Hematopoietic multipotent progenitor cell treated with erythropoietin and hydrocortisone succinate and interleukin-3 and kit ligand, for 17 days (in vitro differentiated cells): ENCODE measurements around the gene ZNF575.
"Not testable (repeated sequence)": the region's sequence is repeated elsewhere in the genome, so short reads cannot be mapped to it uniquely, and the experiment has no call there.

Experiments used
- DNase-seq: peaks from one replicate; pipeline ENCODE4 v3.0.0-alpha.2; 2015; ENCODE audit warnings: low spot score

The ZNF575 gene

DNA sequence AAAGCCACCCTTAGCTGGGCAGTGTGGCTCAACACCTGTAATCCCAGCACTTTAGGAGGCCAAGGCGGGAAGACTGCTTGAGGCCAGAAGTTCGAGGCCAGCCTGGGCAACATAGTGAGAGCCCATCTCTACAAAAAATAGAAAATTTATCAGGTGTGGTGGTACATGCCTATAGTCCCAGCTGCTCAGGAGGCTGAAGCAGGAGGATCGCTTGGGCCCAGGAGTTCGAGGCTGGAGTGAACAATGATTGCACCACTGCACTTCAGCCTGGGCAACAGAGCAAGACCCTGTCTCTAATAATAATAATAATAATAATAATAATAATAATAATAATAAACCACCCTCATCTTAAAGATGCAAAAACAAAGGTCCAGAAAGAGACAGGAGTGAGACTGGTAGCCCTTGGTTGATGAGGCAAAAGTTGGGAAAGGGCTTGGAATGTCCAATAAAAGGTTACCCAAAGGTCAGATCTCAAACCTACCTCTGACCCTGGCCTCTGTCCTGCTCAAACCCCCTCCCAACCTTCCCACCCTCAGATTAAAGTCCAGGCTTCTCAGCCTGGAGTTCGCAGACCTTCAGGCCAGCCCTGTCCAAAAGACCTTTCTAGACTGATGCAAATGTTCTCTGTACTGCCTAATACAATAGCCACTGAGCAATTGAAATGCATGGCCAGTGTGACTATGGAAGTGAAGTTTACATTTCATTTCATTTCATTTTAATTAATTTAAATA is 9.1 kb downstream of the ZNF575 start:
- no peak for DNase-seq

DNA sequence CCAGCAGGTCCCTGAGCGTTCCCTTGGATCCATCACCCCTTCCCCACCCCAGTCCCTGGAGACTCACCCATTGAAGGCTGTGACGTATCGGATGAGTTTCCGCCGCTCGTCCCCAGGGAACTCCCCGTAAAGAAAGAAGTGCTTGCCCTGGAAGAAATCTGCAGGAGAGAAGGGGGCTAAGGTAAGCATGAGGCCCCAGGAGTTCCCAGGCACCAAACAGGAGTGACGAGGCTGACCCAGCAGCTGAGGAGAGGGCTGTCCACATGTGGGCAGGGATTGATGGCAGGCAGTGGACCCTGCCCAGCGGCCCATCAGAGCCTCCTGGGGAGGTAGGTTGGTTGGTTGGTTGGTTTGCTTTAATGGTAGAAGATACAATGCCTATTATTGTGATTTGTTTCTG is 11.1 kb downstream of the ZNF575 start:
- DNase-seq: no peak

DNA sequence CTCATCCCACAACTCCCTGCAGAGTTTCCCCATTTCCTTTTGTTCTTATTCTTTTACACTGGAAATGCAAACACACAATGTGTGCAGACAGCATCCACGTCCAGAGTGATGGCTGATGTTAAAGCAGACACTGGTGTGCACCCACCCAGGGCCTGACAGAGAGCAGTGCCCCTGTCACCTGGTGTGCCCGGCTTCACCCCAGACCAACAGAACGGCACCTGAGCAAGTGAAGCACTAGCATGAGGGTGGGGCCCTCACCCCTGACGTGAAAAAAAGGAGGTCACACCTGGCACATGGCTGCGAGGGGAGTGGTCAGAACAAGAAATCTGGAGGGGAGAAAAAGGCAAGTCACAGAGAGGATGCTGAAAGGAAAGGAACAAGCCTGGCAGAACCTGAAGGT is 12.3 kb downstream of the ZNF575 start:
- DNase-seq: no peak

DNA sequence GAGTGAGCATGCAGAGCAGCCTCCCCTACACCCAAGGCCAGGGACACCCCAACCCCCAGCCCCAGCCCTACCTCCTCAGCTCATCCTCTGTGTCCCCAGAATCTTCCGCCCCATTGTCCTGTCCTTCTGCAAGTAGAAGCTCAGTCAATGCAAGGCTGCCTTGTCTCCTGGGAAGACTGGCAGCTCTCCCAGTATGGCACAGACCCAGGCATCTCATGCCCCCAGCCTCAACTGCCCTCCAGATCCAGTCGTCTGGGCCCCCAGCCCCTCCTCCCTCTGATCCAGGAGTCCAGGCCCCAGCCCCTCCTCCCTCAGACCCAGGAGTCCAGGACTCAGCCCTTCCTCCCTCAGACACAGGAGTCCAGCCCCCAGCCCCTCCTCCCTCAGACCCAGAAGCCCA is 13.0 kb downstream of the ZNF575 start:
- DNase-seq: no peak

DNA sequence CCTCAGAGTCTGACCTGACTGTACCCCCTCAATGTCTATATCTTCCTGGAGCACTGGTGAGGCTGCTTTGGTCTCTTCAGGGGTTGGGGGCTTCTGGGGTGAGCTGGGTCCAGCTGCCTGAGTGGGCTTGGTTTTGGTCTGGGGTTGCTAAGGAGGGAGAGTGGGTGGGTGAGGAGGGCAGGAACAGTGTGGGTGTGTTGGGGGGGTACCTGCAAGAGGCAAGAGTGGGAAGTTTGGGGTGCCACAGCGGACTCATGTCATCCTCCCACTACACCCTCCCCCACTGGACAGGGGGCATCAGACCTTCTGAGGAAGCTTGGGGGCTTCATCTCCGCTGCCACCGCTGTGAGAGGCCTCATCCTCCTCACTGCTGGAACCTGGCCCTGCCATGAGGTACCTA is 13.6 kb downstream of the ZNF575 start:
- no peak for DNase-seq

DNA sequence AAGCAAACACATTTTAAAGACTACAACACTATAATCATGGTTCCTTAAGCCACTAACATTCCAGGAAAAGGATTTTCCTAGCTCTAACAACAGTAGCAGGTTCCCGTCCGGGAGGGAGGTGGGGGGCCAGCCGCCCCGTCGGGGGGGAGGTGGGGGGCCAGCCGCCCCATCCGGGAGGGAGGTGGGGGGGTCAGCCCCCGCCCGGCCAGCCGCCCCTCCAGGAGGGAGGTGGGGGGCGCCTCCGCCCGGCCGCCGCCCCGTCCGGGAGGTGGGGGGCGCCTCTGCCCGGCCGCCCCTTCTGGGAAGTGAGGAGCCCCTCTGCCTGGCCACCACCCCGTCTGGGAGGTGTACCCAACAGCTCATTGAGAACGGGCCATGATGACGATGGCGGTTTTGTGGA is 14.9 kb downstream of the ZNF575 start:
- not testable (repeated sequence) for DNase-seq

DNA sequence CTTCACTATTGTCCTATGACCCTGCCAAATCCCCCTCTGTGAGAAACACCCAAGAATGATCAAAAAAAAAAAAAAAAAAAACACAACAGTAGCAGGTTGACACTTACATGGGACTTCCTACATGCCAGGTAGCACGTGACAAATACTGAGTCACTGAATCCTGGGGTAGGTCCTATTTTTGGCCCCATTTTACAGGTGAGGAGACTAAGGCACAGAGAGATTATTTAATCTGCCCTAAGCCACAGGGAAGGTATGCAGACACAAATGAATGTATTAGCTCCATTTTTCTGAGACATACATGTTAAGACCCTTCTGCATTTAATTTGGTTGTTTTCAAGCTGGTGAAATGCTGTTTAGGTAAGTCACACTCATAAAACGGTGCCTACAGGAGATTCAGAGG is 15.7 kb downstream of the ZNF575 start:
- no peak for DNase-seq

DNA sequence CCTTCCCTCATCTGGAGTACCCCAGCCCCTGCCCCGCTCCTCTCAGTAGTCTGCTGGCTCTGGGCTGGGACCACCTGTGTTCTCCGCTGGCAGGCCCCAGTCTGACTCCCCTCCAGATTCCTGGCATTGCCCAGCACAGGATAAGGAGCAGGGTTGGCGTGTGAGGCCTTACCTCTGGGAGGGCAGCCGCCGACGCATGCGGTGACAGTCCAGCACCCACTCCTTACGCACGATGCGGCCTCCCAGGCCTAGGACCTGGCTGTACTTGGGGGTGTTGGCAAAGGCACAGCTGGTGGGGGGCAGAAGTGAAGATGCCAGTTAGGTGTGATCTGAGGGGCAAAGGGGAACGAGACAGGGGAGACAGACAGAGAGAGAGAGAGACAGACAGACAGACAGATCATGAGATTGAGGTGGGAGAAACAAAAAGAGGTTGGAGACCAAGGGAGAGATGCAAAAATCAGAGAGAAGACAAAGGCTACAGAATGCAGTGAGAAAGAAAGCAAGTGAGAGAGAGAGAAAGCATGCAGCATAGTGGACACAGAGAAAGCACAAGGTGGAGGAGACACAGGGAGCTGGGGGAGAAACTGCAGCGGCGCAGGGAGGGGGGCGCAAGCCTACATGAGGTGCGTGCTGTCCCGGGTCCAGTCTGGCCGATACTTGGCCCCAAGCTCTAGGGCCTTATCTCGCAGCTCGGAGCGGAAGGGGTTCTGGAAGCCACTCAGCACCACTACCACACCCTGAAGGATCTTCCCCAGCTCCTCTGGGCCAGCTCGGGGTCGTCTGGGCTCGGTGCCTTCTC is 18.6 kb downstream of the ZNF575 start:
- no peak for DNase-seq

DNA sequence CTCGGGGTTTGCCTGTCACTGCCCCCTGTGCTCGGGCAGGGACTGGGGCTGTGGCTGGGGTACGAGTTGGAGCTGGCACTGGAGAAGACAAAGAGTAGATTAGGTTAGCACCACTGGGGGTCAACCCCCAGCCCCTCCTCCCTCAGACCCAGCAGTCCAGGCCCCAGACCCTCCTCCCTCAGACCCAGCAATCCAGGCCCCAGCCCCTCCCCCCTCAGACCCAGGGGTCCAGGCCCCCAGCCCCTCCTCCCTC is 19.1 kb downstream of the ZNF575 start:
- no peak for DNase-seq

DNA sequence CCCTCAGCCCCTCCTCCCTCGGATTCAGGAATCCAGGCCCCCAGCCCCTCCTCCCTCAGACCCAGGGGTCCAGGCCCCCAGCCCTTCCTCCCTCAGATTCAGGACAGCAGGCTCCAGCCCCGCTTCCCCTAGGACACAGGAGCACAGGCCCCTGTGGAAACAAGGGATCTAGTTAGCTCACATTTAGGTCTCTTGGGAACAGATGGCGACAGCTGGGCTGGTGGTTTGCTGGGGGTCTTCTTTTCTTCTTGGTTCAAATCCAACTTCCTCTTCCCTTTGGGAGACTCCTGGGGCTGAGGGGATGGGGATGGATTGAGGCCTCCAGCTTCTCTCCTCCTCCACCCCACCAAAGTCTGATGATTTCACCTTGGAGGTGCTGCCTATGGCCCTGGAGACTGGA is 19.6 kb downstream of the ZNF575 start:
- no peak for DNase-seq

DNA sequence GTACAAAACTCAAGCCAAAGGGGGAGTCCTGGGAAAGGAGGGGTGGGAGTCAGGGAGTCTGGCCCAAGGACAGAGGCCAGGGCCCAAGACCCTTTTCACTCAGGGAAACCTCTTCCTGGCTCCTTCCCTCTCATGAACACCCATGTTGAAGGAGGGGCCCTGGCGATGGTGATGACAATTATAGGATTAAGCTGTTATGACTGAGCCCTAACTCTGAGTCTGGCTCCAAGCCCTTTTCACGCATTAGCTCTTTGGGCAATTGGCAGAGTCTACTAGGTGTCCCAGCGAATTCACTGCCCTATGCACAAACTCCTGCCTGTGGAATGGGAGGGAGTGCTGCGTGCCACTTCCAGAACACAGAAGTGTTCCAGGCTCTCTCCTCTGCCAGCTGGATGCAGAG is 20.7 kb downstream of the ZNF575 start:
- DNase-seq: no peak

DNA sequence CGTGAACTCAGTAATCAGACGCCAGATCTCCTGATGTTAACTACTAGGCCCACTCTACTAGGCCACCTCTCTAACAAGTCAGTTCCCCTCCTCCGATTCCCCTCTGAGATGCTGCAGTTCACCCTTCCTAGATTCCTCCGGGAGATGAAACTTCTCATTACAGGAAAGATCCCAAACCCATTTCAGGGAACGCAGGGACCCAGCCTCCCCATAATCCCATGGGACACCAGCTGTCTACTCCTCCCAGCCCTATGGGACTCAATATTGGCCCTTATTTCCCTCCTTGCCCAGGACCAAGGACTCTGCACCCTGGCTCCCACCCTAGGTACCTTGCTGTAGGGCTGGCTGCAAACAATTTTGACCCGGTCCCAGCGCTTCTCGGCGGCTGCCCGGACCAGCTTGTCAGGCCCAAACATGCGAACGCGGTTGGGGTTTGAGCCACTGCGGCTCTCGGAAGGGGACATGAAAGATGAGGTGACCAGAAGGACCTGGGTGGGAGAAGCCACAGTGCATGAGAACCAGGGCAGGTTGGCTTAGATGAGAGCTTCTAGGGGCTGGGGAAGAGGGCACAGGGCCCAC is 21.4 kb downstream of the ZNF575 start:
- DNase-seq: no peak

DNA sequence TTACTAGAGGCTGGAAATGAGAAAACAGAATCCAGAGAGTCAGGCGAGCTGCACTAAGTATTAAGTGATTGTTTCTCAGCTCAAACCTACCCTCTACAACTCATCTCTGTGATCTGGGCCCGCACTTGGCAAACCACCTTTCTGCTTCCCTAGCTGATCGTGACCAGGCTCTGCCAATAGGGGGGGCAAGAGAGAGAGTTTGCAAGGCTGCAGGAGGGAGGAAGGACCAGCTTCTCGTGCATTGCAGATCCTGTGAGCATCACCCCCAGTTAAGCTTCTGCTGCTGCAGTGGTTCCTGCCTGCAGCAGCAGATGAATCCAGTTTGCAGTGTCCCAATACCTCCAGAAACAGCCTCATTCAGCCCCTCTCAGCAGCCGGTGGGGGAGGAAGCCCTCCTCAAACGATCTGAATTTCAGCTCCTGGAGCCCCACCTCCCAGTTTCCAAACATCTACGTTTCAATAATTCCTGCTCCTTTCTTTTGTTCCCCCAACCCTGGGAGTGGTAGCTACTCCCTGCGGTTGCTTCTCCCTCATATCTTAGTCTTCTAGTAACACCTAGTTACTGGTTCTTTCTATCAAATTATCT is 22.3 kb downstream of the ZNF575 start:
- DNase-seq: peak; percentile 79

DNA sequence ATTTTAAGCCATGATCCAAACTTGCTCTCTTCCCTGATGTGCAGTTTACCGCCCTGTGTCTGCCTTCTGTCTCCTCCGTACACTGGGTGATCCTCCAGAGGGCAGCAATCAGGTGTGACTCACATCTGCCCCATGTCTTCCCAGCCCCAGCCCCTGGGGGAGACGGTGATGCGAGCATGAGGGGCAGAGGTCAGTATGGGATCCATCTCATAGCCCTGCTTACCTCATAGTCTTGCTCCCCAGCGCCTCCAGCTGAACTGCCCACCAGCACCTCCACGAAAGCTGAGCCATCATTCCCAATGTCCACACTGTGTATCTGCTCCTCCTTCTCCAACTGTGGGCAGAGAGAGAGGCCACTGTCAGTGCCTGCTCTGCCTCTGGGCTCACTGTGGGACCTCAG is 27.7 kb downstream of the ZNF575 start:
- DNase-seq: no peak

DNA sequence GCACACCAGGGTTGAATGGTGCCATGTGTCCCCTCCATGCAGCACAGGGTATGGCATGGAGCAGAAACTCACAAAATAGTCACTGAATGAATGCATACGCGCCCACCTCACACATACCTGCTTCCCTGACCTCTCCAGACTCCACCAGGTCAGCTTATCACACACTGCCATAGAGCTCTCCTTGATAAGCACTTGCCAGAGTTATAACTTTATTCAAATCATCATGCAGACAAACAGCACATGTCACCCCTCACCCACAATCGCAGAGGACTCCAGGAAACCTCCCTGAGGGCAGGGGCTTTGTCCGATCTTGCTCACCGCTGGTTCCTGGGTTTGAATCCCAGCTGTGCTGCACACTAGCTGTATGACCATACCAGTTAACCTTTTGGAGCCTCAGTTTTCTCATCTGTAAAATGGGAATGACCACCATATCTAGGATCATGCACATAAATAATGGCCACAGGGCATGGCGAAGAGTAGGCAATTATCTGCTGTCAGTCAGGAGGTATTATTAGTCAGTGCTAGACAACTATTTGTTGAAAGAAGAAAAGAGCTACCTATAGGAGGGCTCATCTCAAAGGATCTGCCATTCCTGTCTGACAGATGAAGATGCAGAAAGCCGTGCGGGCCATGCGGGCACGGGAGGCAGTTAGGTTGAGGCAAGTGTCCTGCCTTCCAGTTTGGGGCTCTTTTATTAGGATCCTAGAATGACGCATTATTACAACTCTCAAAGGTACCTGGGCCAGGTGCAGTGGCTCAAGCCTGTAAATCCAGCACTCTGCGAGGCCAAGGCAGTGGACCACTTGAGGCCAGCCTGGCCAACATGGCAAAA is 28.4 kb downstream of the ZNF575 start:
- no peak for DNase-seq

DNA sequence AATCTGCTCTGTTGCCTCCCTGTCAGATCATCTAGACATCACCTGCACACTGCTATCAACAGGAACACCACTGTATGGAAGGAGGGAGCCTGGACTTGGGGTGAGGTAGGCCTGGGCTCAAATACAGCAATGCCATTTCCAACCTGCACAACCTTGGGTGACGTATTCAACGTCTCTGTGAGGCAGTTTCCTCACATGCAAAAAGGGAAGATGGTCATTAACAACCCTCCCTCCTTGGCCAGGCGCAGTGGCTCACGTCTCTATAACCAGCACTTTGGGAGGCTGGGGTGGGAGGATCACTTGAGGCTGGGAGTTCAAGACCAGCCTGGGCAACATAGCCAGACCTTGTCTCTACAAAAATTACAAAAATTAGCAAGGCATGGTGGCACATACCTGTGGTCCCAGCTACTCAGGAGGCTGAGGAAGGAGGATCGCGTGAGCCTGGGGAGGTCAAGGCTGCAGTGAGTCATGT is 29.3 kb downstream of the ZNF575 start:
- no peak for DNase-seq

DNA sequence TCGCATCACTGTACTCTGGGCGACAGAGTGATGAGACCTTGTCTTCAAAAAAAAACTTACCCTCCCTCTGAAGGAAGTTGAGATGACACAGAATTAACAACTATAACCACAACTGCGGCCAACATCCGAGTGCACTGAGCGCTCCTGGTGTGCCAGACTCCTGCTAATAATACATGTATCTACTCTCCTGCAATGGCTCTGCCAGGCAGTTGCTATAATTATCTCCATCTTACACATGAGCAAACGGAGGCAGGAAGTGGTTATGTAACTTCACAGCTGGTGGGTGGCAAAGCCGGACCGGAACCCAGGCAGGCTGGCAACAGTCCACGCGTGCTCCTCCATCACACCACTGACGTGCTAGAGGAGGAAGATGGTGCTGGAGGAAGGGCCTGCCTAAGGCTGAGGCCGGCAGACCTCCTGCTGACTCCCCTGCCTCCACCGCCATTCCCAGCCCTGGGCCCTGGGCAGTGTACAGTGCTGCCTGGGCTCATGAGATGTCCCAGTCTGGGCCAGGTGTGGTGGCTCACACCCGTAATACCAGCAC is 29.8 kb downstream of the ZNF575 start:
- DNase-seq: peak; percentile 38

DNA sequence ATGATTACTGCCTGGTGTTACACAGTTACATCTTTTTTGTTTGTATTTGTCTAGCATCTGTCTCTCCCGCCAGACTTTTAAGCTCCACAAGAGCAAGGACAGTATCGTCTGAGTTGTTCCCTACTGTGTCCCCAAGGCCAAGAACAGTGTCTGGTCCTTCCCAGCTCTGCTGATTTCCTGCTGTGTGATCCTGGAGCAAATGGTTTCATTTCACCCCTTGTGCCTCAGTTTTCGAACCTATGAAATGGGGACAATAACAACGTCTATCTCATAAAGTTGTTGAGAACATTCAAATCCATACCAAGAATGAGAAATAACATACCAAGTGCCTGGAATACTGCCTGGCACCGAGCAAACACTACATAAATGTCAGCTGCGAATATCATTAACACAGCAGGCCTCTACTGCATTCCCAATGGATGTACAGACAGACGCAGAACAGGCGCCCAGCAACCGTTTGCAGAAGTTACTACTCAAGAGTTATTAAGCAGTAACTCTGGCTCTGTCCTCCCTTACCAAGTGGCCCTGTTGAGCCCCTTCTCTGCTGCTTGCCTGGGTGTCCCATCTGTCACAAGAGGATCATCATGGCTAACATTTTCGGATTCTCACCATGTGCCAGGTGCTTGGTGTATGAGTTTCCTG is 30.9 kb downstream of the ZNF575 start:
- DNase-seq: no peak

DNA sequence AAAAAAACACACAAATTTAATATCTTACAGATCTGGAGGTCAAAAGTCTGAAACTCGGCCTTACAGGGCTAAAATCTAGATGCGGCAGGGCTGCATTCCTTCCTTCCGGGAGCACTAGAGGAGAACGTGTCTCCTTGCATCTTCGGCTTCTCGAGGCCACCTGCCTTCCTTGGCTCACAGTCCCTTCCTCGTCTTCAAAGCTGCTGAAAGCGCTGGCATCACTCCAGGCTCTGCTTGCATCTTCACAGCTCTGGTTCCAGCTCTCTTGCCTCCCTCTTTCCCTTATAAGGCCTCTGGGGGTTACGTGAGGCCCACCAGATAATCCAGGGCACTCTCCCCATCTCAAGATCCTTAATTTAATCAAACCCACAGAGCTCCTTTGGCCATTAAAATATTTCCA is 31.8 kb downstream of the ZNF575 start:
- no peak for DNase-seq

DNA sequence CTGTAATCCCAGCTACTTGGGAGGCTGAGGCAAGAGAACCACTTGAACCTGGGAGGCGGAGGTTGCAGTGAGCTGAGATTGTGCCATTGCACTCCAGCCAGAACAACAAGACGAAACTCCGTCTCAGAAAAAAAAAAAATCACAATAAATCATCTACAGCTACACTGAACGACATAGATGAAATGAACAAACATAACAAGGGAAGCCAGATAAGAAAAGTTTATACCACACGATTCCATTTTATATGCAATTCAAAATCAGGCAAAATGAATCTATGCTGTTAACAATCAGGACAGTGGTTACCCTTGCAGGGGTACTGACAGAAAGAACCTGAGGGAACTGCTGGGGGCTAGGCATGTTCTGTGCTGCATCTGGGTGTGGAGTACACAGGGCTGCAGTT is 36.7 kb downstream of the ZNF575 start:
- no peak for DNase-seq

DNA sequence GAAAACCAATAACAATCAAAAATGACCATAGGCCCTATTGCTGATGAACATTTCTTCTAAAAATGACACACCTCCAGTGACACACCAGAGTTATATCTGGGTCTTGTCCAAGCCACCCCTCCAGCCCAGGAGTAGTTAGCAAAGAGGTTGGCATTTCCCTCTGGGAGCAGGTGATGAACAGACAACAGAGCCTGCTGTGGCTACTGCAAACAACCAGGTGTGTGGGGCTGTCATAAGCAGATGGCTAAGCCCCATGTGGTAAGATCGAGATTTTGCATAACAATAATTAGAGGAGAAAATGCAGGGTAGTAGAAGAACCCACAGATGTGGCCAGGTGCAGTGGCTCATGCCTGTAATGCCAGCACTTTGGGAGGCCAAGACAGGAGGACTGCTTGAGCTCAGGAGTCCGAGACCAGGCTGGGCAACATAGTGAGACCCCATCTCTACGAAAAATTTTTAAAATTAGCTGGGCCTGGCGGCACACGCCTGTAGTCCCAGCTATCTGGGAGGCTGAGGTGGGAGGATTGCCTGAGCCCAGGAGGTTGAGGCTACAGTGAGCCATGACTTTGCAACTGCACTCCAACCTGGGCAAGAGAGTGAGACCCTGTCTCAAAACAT is 37.3 kb downstream of the ZNF575 start:
- no peak for DNase-seq
